GM23338 (cell line): ENCODE measurements around the gene RAPGEF4. TPM values are rescaled to one million over a fixed set of nuclear protein-coding genes. Genes with fewer than 3 reads are reported as not detected.

ENCODE experiments used
- CREB1 ChIP-seq: fragments of 250-450 bp; sonication (Bioruptor Pico); IDR thresholded peaks from 2 replicates; pipeline ENCODE4 v1.5.0; 2020; ENCODE audit warnings: low read depth, mild to moderate bottlenecking, moderate library complexity
- JUNB ChIP-seq: IDR thresholded peaks from one replicate; pipeline ENCODE4 v1.6.1; 2016; ENCODE audit warnings: antibody characterized with exemption; ENCODE audit not compliant: unreplicated experiment
- STAT1 ChIP-seq: IDR thresholded peaks from one replicate; pipeline ENCODE4 v1.6.1; 2016; ENCODE audit warnings: antibody characterized with exemption; ENCODE audit not compliant: unreplicated experiment
- ZNF331 ChIP-seq: fragments of 250-450 bp; sonication (Bioruptor Pico); IDR thresholded peaks from 2 replicates; pipeline ENCODE4 v1.5.0; 2020; ENCODE audit warnings: low read depth, mild to moderate bottlenecking, moderate library complexity
- polyA plus RNA-seq: library from polyadenylated mRNA; unstranded; fragments of >200 nt; fragmentation: Nextera tagmentation; extraction: Ambion mirVana; gene quantifications from 2 replicates; pipeline ENCODE4 v1.2.1, GENCODE V29; 2016
- total RNA-seq: library from RNA; depleted of rRNA; stranded (reverse); fragments of >200 nt; shearing (Covaris generic); gene quantifications from 2 replicates; pipeline ENCODE4 v1.2.3, GENCODE V29; 2014
- TF ChIP-seq, protein P1 (sequence below): IDR thresholded peaks from one replicate; pipeline ENCODE4 v1.6.1; 2018; ENCODE audit warnings: antibody characterized with exemption; ENCODE audit not compliant: unreplicated experiment
- TF ChIP-seq, protein P2 (sequence below): fragments of 250-450 bp; sonication (Bioruptor Pico); IDR thresholded peaks from 2 replicates; pipeline ENCODE4 v1.5.0; 2020; ENCODE audit warnings: mild to moderate bottlenecking, moderate library complexity

RAPGEF4 gene
- total and polyA plus RNA-seq, 2 experiments from 2014 or later = 1.7 to 4.7 TPM

- TF ChIP-seq, protein P1, sequence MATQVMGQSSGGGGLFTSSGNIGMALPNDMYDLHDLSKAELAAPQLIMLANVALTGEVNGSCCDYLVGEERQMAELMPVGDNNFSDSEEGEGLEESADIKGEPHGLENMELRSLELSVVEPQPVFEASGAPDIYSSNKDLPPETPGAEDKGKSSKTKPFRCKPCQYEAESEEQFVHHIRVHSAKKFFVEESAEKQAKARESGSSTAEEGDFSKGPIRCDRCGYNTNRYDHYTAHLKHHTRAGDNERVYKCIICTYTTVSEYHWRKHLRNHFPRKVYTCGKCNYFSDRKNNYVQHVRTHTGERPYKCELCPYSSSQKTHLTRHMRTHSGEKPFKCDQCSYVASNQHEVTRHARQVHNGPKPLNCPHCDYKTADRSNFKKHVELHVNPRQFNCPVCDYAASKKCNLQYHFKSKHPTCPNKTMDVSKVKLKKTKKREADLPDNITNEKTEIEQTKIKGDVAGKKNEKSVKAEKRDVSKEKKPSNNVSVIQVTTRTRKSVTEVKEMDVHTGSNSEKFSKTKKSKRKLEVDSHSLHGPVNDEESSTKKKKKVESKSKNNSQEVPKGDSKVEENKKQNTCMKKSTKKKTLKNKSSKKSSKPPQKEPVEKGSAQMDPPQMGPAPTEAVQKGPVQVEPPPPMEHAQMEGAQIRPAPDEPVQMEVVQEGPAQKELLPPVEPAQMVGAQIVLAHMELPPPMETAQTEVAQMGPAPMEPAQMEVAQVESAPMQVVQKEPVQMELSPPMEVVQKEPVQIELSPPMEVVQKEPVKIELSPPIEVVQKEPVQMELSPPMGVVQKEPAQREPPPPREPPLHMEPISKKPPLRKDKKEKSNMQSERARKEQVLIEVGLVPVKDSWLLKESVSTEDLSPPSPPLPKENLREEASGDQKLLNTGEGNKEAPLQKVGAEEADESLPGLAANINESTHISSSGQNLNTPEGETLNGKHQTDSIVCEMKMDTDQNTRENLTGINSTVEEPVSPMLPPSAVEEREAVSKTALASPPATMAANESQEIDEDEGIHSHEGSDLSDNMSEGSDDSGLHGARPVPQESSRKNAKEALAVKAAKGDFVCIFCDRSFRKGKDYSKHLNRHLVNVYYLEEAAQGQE = no peak
- TF ChIP-seq CREB1 (CRISPR knock-in tag) (no peak), STAT1 (no peak), JUNB (no peak), ZNF331 (CRISPR knock-in tag) (no peak)
- TF ChIP-seq, protein P2, sequence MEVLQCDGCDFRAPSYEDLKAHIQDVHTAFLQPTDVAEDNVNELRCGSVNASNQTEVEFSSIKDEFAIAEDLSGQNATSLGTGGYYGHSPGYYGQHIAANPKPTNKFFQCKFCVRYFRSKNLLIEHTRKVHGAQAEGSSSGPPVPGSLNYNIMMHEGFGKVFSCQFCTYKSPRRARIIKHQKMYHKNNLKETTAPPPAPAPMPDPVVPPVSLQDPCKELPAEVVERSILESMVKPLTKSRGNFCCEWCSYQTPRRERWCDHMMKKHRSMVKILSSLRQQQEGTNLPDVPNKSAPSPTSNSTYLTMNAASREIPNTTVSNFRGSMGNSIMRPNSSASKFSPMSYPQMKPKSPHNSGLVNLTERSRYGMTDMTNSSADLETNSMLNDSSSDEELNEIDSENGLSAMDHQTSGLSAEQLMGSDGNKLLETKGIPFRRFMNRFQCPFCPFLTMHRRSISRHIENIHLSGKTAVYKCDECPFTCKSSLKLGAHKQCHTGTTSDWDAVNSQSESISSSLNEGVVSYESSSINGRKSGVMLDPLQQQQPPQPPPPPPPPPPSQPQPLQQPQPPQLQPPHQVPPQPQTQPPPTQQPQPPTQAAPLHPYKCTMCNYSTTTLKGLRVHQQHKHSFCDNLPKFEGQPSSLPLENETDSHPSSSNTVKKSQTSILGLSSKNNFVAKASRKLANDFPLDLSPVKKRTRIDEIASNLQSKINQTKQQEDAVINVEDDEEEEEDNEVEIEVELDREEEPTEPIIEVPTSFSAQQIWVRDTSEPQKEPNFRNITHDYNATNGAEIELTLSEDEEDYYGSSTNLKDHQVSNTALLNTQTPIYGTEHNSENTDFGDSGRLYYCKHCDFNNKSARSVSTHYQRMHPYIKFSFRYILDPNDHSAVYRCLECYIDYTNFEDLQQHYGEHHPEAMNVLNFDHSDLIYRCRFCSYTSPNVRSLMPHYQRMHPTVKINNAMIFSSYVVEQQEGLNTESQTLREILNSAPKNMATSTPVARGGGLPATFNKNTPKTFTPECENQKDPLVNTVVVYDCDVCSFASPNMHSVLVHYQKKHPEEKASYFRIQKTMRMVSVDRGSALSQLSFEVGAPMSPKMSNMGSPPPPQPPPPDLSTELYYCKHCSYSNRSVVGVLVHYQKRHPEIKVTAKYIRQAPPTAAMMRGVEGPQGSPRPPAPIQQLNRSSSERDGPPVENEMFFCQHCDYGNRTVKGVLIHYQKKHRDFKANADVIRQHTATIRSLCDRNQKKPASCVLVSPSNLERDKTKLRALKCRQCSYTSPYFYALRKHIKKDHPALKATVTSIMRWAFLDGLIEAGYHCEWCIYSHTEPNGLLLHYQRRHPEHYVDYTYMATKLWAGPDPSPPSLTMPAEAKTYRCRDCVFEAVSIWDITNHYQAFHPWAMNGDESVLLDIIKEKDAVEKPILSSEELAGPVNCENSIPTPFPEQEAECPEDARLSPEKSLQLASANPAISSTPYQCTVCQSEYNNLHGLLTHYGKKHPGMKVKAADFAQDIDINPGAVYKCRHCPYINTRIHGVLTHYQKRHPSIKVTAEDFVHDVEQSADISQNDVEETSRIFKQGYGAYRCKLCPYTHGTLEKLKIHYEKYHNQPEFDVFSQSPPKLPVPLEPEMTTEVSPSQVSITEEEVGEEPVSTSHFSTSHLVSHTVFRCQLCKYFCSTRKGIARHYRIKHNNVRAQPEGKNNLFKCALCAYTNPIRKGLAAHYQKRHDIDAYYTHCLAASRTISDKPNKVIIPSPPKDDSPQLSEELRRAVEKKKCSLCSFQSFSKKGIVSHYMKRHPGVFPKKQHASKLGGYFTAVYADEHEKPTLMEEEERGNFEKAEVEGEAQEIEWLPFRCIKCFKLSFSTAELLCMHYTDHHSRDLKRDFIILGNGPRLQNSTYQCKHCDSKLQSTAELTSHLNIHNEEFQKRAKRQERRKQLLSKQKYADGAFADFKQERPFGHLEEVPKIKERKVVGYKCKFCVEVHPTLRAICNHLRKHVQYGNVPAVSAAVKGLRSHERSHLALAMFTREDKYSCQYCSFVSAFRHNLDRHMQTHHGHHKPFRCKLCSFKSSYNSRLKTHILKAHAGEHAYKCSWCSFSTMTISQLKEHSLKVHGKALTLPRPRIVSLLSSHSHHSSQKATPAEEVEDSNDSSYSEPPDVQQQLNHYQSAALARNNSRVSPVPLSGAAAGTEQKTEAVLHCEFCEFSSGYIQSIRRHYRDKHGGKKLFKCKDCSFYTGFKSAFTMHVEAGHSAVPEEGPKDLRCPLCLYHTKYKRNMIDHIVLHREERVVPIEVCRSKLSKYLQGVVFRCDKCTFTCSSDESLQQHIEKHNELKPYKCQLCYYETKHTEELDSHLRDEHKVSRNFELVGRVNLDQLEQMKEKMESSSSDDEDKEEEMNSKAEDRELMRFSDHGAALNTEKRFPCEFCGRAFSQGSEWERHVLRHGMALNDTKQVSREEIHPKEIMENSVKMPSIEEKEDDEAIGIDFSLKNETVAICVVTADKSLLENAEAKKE (CRISPR knock-in tag) = no peak
These were observed 261.4 kb downstream of the RAPGEF4 start (continued) for GRCh38 chr2:172997031-172997430.
